ENCODE measurements around the gene NLRC5.

GRCh38 chr16:57055671-57056070 is 66.3 kb downstream of the NLRC5 start:
- no peak for TF ChIP-seq POLR2AphosphoS5 (IDR thresholded peaks at IDR 0.05; ENCODE audit: low read depth, low read length)
- no peak for TF ChIP-seq TAF1 (IDR thresholded peaks at IDR 0.05; ENCODE audit: borderline replicate concordance, insufficient read depth, low read length)
- TF ChIP-seq REST (IDR thresholded peaks at IDR 0.05; ENCODE audit: insufficient read depth in 1 of 2, low read depth in 2 of 2, low read length in 2 of 2): no peak
- no peak for TF ChIP-seq SIN3A (IDR thresholded peaks at IDR 0.05; ENCODE audit: borderline replicate concordance, insufficient read depth, low read length)
- no peak for TF ChIP-seq FOXP2 (optimal IDR thresholded peaks at IDR 0.05; ENCODE audit: borderline replicate concordance, extremely low read depth, extremely low read length, insufficient read depth)
